ENCODE results near the gene CNTNAP2. TPM values are rescaled to one million over a fixed set of nuclear protein-coding genes. Genes with fewer than 3 reads are reported as not detected.
"Not testable (repeated sequence)": the region's sequence is repeated elsewhere in the genome, so short reads cannot be mapped to it uniquely, and the experiment has no call there.

CNTNAP2 gene
- total RNA-seq, 1 experiment from 2014 or later: 0.03 TPM

- in situ Hi-C loops (cut with HindIII; ENCODE audit: low pct_unique_long_range_greater_than_20kb, low sequenced_read_pairs) (no loop called here), intact Hi-C loops (cut with micrococcal nuclease; ENCODE audit: unreplicated experiment) (no loop called here)
- Histone ChIP-seq H3K4me3 (ENCODE audit: low read depth in 2 of 2, low read length in 2 of 2) (no peak overlapping the region), H3K4me1 (ENCODE audit: control insufficient read depth, insufficient read depth, low read length) (no peaks in the 10 kb centered on the region), H3K27ac (ENCODE audit: low read length) (no peak overlapping the region), H3K27me3 (ENCODE audit: control insufficient read depth, insufficient read depth, low read length) (no peaks in the 10 kb centered on the region; the same call in 1 of the 2 replicates), H3K36me3 (ENCODE audit: control insufficient read depth, insufficient read depth, low read length) (no peaks in the 10 kb centered on the region), H3K9me3 (ENCODE audit: control insufficient read depth, insufficient read depth, low read depth, low read length) (no peaks in the 10 kb centered on the region)
- TF ChIP-seq, protein P1, sequence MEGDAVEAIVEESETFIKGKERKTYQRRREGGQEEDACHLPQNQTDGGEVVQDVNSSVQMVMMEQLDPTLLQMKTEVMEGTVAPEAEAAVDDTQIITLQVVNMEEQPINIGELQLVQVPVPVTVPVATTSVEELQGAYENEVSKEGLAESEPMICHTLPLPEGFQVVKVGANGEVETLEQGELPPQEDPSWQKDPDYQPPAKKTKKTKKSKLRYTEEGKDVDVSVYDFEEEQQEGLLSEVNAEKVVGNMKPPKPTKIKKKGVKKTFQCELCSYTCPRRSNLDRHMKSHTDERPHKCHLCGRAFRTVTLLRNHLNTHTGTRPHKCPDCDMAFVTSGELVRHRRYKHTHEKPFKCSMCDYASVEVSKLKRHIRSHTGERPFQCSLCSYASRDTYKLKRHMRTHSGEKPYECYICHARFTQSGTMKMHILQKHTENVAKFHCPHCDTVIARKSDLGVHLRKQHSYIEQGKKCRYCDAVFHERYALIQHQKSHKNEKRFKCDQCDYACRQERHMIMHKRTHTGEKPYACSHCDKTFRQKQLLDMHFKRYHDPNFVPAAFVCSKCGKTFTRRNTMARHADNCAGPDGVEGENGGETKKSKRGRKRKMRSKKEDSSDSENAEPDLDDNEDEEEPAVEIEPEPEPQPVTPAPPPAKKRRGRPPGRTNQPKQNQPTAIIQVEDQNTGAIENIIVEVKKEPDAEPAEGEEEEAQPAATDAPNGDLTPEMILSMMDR (IDR thresholded peaks at IDR 0.05): 0 out of 2 replicates have a peak, but pooled peaks have one; percentile 24
- TF ChIP-seq REST (IDR thresholded peaks at IDR 0.05; ENCODE audit: insufficient read depth in 1 of 2, low read depth in 2 of 2, low read length in 1 of 2): no peak
- POLR2A ChIA-PET: no interaction called here
- DNase-seq (ENCODE audit: low read depth, low spot score): no peak
- CTCF ChIA-PET: no interaction called here
- no TSS peak for BruUV-seq (replicated peaks)
- no peak for ATAC-seq
Measured at GRCh38 chr7:148296994-148297644, 2180.5 kb downstream of the CNTNAP2 start.

DNA sequence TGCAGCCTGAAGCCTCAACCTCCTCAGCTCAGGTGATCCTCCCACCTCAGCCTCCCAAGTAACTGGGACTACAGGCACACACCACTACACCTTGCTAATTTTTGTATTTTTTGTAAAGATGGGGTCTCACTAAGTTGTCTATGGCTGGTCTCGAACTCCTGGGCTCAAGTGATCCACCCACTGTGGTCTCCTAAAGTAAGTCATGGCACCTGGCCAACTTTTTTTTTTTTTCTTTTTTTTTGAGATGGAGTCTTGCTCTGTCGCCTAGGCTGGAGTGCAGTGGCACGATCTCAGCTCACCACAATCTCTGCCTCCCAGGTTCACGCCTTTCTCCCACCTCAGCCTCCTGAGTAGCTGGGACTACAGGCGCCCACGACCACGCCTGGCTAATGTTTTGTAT, 2182.2 kb downstream of the CNTNAP2 start:
- POLR2A ChIA-PET; BruUV-seq (replicated peaks); H3K4me3 ChIP-seq (ENCODE audit: low read depth in 2 of 2, low read length in 2 of 2); in situ Hi-C loops (cut with HindIII; ENCODE audit: low pct_unique_long_range_greater_than_20kb, low sequenced_read_pairs); ATAC-seq; DNase-seq (ENCODE audit: low read depth, low spot score); H3K27me3 ChIP-seq (ENCODE audit: control insufficient read depth, insufficient read depth, low read length); CTCF ChIA-PET; H3K4me1 ChIP-seq (ENCODE audit: control insufficient read depth, insufficient read depth, low read length); H3K9me3 ChIP-seq (ENCODE audit: control insufficient read depth, insufficient read depth, low read depth, low read length); H3K36me3 ChIP-seq (ENCODE audit: control insufficient read depth, insufficient read depth, low read length); H3K27ac ChIP-seq (ENCODE audit: low read length); intact Hi-C loops (cut with micrococcal nuclease; ENCODE audit: unreplicated experiment): not testable (repeated sequence)

GRCh38 chr7:148299350-148300276, 2183.0 kb downstream of the CNTNAP2 start:
- intact Hi-C loops (cut with micrococcal nuclease; ENCODE audit: unreplicated experiment): no loop called here

More at GRCh38 chr7:148299350-148300276, 2183.0 kb downstream of the CNTNAP2 start:
- no TSS peak for BruUV-seq (replicated peaks)
- Histone ChIP-seq H3K4me3 (ENCODE audit: low read depth in 2 of 2, low read length in 2 of 2) (no peak overlapping the region), H3K36me3 (ENCODE audit: control insufficient read depth, insufficient read depth, low read length) (no peaks in the 10 kb centered on the region), H3K27ac (ENCODE audit: low read length) (no peak overlapping the region), H3K27me3 (ENCODE audit: control insufficient read depth, insufficient read depth, low read length) (no peaks in the 10 kb centered on the region; the same call in 1 of the 2 replicates), H3K4me1 (ENCODE audit: control insufficient read depth, insufficient read depth, low read length) (no peaks in the 10 kb centered on the region), H3K9me3 (ENCODE audit: control insufficient read depth, insufficient read depth, low read depth, low read length) (no peaks in the 10 kb centered on the region)
- ChIA-PET POLR2A (interaction anchor here (0.6 kb wide), 1 partner anchor 383 kb away, joined by 4 read pairs; no protein-coding TSS in a partner anchor), CTCF (no interaction called here)
- TF ChIP-seq POLR2AphosphoS5 (IDR thresholded peaks at IDR 0.05; ENCODE audit: low read depth, low read length) (no peak), TCF7L2 (IDR thresholded peaks at IDR 0.05; ENCODE audit: low read depth, low read length) (no peak), SIN3A (IDR thresholded peaks at IDR 0.05; ENCODE audit: borderline replicate concordance, insufficient read depth, low read depth, low read length) (no peak), REST (IDR thresholded peaks at IDR 0.05; ENCODE audit: insufficient read depth in 1 of 2, low read depth in 2 of 2, low read length in 1 of 2) (no peak)
- TF ChIP-seq, protein P1 (IDR thresholded peaks at IDR 0.05): no peak
- DNase-seq (ENCODE audit: low read depth, low spot score) (no peak), ATAC-seq (no peak)
- in situ Hi-C loops (cut with HindIII; ENCODE audit: low pct_unique_long_range_greater_than_20kb, low sequenced_read_pairs): no loop called here
